ENCODE measurements around the gene SPACA6.

SPACA6 gene

GRCh38 chr19:51676566-51677083, 16.5 kb upstream of the SPACA6 start:
- no peak for DNase-seq (ENCODE audit: low read depth)
- TF ChIP-seq CTCF (IDR thresholded peaks at IDR 0.05; ENCODE audit: low read depth, low read length, missing control alignments): no peak
- H3K4me3 ChIP-seq (ENCODE audit: low read depth, low read length): no peak overlapping the region

- no peak overlapping the region for H3K4me3 ChIP-seq (ENCODE audit: low read depth, low read length)
- no peak for DNase-seq (ENCODE audit: low read depth)
- no peak for TF ChIP-seq CTCF (IDR thresholded peaks at IDR 0.05; ENCODE audit: low read depth, low read length, missing control alignments)
These were observed 12.7 kb upstream of the SPACA6 start for GRCh38 chr19:51680474-51680873.

- H3K4me3 ChIP-seq (ENCODE audit: low read depth, low read length): no peak overlapping the region
- DNase-seq (ENCODE audit: low read depth): no peak
- TF ChIP-seq CTCF (IDR thresholded peaks at IDR 0.05; ENCODE audit: low read depth, low read length, missing control alignments): no peak
These were observed 11.7 kb upstream of the SPACA6 start for GRCh38 chr19:51681286-51681941.

GRCh38 chr19:51686171-51686570, 7.0 kb upstream of the SPACA6 start:
- no peak for DNase-seq (ENCODE audit: low read depth)
- H3K4me3 ChIP-seq (ENCODE audit: low read depth, low read length): no peak overlapping the region
- TF ChIP-seq CTCF (IDR thresholded peaks at IDR 0.05; ENCODE audit: low read depth, low read length, missing control alignments): no peak

- no peak for TF ChIP-seq CTCF (IDR thresholded peaks at IDR 0.05; ENCODE audit: low read depth, low read length, missing control alignments)
- no peak overlapping the region for H3K4me3 ChIP-seq (ENCODE audit: low read depth, low read length)
- no peak for DNase-seq (ENCODE audit: low read depth)
These were observed 5.1 kb upstream of the SPACA6 start for GRCh38 chr19:51687791-51688670.

- no peak for TF ChIP-seq CTCF (IDR thresholded peaks at IDR 0.05; ENCODE audit: low read depth, low read length, missing control alignments)
- no peak overlapping the region for H3K4me3 ChIP-seq (ENCODE audit: low read depth, low read length)
- no peak for DNase-seq (ENCODE audit: low read depth)
These were observed 4.2 kb upstream of the SPACA6 start for GRCh38 chr19:51688671-51689571.
